OCI-LY3 (cell line): ENCODE measurements around the gene TP53BP1.

ENCODE experiments used
- CTCF ChIP-seq: fragments of 200-600, 300-600 bp; sonication (generic); IDR thresholded peaks from 2 replicates; pipeline ENCODE4 v1.5.1; 2014; ENCODE audit warnings: antibody characterized with exemption, low read length, low read depth
- EZH2phosphoT487 ChIP-seq: fragments of 200-600 bp; shearing (Covaris generic); IDR thresholded peaks from 2 replicates; pipeline ENCODE4 v1.6.1; 2018; ENCODE audit warnings: antibody characterized with exemption, mixed run types, low read depth

GRCh38 chr15:43511012-43511885 lies 18.3 kb upstream of the TP53BP1 start:
- peak; percentile 44; the same call in 1 of the 2 replicates for TF ChIP-seq CTCF
- no peak for TF ChIP-seq EZH2phosphoT487
